Testis (tissue), 5 donors: ENCODE results near the gene OR5B17. TPM values are rescaled to one million over a fixed set of nuclear protein-coding genes. Genes with fewer than 3 reads are reported as not detected.
"Not testable (repeated sequence)": the region's sequence is repeated elsewhere in the genome, so short reads cannot be mapped to it uniquely, and the experiment has no call there.

Experiments used
- DNase-seq: peaks from one replicate; pipeline ENCODE4 v3.0.0-alpha.2; 2019
- H3K27ac ChIP-seq, 2 donors: fragments of 200-600 bp; sonication (generic); one replicate each; pipeline ENCODE4 v1.5.1; 2019
- H3K27me3 ChIP-seq: fragments of 200-600 bp; sonication (generic); one replicate; pipeline ENCODE4 v1.5.1; 2019
- H3K36me3 ChIP-seq: fragments of 200-600 bp; sonication (generic); one replicate; pipeline ENCODE4 v1.5.1; 2017; ENCODE audit warnings: low read depth; ENCODE audit errors: missing control alignments
- H3K4me1 ChIP-seq: fragments of 200-600 bp; sonication (generic); one replicate; pipeline ENCODE4 v1.5.1; 2019
- H3K4me3 ChIP-seq, 2 donors: fragments of 200-600 bp; sonication (generic); one replicate each; pipeline ENCODE4 v1.5.1; 2017 to 2019
- H3K9me3 ChIP-seq: fragments of 200-600 bp; sonication (generic); one replicate; pipeline ENCODE4 v1.5.1; 2017
- CTCF ChIP-seq, 3 experiments: fragments of 450-650 bp in 2 of 3; fragments of 200-600 bp in 1 of 3; sonication (generic) in 1 of 3; IDR thresholded peaks; one replicate each; pipeline ENCODE4 v1.5.1; 2016 to 2019; ENCODE audit warnings: antibody characterized with exemption in 3 of 3, mild to moderate bottlenecking in 2 of 3, moderate library complexity in 1 of 3
- POLR2A ChIP-seq: fragments of 450-650 bp; IDR thresholded peaks from one replicate; pipeline ENCODE4 v1.6.1; 2017; ENCODE audit warnings: antibody characterized with exemption, mild to moderate bottlenecking, moderate library complexity
- WGBS, 2 donors: methylation state at CpG; one replicate each; pipeline ENCODE4 v1.1.5; 2018; 5-methylcytosine and 5-hydroxymethylcytosine counted together
- intact Hi-C: fragments of 100-400 bp; cut with DNase I; formaldehyde crosslinking; loops from one replicate; pipeline ENCODE4 v1.15.1; 2023; ENCODE audit warnings: low total_unique reads
- long read RNA-seq, 2 donors: transcript quantifications; one replicate each; lab custom pipeline, GENCODE V29; 2026
- polyA plus RNA-seq: library from polyadenylated mRNA; stranded (reverse); fragments of 350-450 nt; fragmentation: Illumina TruSeq; extraction: RNeasy Lipid Tissue Mini Kit (QIAGEN cat#74804); gene quantifications from one replicate; pipeline ENCODE4 v1.2.3, GENCODE V29; 2014; ENCODE audit warnings: low read depth, low replicate concordance; ENCODE audit not compliant: insufficient read depth
- total RNA-seq, 2 donors: library from RNA; depleted of rRNA; stranded (reverse); fragments of >200 nt; gene quantifications; one replicate each; pipeline ENCODE4 v1.2.3, GENCODE V29; 2016

OR5B17 gene
- total RNA-seq: not detected
- polyA plus RNA-seq: not detected
- long read RNA-seq, donor 1: 0 reads
- long read RNA-seq, donor 2: 0 reads

- intact Hi-C loops: no loop called here
- no peak for DNase-seq
- WGBS, 2 donors: 65 to 68% methylated on average over 1 of the region's 1 CpG
- TF ChIP-seq POLR2A (no peak), CTCF (IDR thresholded peaks at IDR 0.05) (no peak)
- Histone ChIP-seq H3K4me3 (no peak within 1 kb of the TSS), H3K27me3 (no peaks in the 10 kb centered on the region), H3K9me3 (no peaks in the 10 kb centered on the region), H3K4me1 (no peaks in the 10 kb centered on the region), H3K36me3 (no peaks in the 10 kb centered on the region), H3K27ac (no peak within 1 kb of the TSS)
These were observed at the start of gene OR5B17 for GRCh38 chr11:58358969-58359368. Gene OR5B17, minus strand, starts transcription at chr11:58359069. Its CDS starts 0 bp downstream, at chr11:58359069.

- TF ChIP-seq POLR2A: no peak
- TF ChIP-seq CTCF (IDR thresholded peaks at IDR 0.05): no peak
- no peaks in the 10 kb centered on the region for H3K27me3 ChIP-seq
- H3K4me3 ChIP-seq: no peak within 1 kb of the TSS
- no peaks in the 10 kb centered on the region for H3K9me3 ChIP-seq
- no peak for DNase-seq
- no peaks in the 10 kb centered on the region for H3K36me3 ChIP-seq
- H3K4me1 ChIP-seq: no peaks in the 10 kb centered on the region
- intact Hi-C loops: no loop called here
- no peak within 1 kb of the TSS for H3K27ac ChIP-seq
- 61 to 73% methylated on average over 1 of the region's 1 CpG for WGBS, 2 donors
These were observed 47.9 kb upstream of the OR5B17 start, which contains the start of gene OR5B3 for GRCh38 chr11:58406774-58407173. Gene OR5B3, minus strand, starts transcription at chr11:58406874. Its CDS starts 3,465 bp downstream, at chr11:58403409.

GRCh38 chr11:58399622-58400021 is 40.8 kb upstream of the OR5B17 start:
- DNase-seq, H3K27me3 ChIP-seq, H3K27ac ChIP-seq, H3K36me3 ChIP-seq, H3K4me3 ChIP-seq, H3K9me3 ChIP-seq, intact Hi-C loops, H3K4me1 ChIP-seq: not testable (repeated sequence)
- WGBS, 2 donors: 80% methylated on average over 1 of the region's 2 CpGs; no CpG with 5 or more reads in 1 of the 2 donors

GRCh38 chr11:58395581-58395980 is 36.7 kb upstream of the OR5B17 start:
- no peak overlapping the region for H3K4me3 ChIP-seq
- WGBS, 2 donors: 63 to 90% methylated on average over 2 of the region's 2 CpGs
- no peaks in the 10 kb centered on the region for H3K4me1 ChIP-seq
- H3K27ac ChIP-seq: no peak overlapping the region
- no peak for DNase-seq
- TF ChIP-seq POLR2A (no peak), CTCF (IDR thresholded peaks at IDR 0.05) (no peak)
- no peaks in the 10 kb centered on the region for H3K36me3 ChIP-seq
- H3K27me3 ChIP-seq: no peaks in the 10 kb centered on the region
- no peaks in the 10 kb centered on the region for H3K9me3 ChIP-seq
- intact Hi-C loops: no loop called here

- Histone ChIP-seq H3K9me3 (no peaks in the 10 kb centered on the region), H3K27ac (no peak overlapping the region), H3K4me1 (no peaks in the 10 kb centered on the region), H3K36me3 (no peaks in the 10 kb centered on the region), H3K27me3 (no peaks in the 10 kb centered on the region), H3K4me3 (no peak overlapping the region)
- no peak for DNase-seq
- TF ChIP-seq POLR2A: no peak
- intact Hi-C loops: no loop called here
These were observed 35.3 kb upstream of the OR5B17 start for GRCh38 chr11:58394195-58394594.

GRCh38 chr11:58392746-58393145 is 33.9 kb upstream of the OR5B17 start:
- Histone ChIP-seq H3K4me1 (no peaks in the 10 kb centered on the region), H3K36me3 (no peaks in the 10 kb centered on the region), H3K4me3 (no peak overlapping the region), H3K9me3 (no peaks in the 10 kb centered on the region), H3K27ac (no peak overlapping the region), H3K27me3 (no peaks in the 10 kb centered on the region)
- DNase-seq: no peak
- intact Hi-C loops: no loop called here
- 59 to 63% methylated on average over 1 of the region's 1 CpG for WGBS, 2 donors
- TF ChIP-seq CTCF (IDR thresholded peaks at IDR 0.05) (no peak), POLR2A (no peak)
